Measurements from ENCODE around the gene FAH. TPM values are rescaled to one million over a fixed set of nuclear protein-coding genes. Genes with fewer than 3 reads are reported as not detected.

Gene FAH
- total and polyA plus RNA-seq, 2 donors (not counting 1 experiment from before 2014, with no cell fraction given) = 1.1 to 5.1 TPM

GRCh38 chr15:80180468-80180867 is 27.7 kb downstream of the FAH start:
- Histone ChIP-seq H2AFZ (ENCODE audit: insufficient read depth, low read depth, low read length, poor library complexity, severe bottlenecking) (no peak overlapping the region), H3K4me1 (ENCODE audit: control insufficient read depth in 2 of 2, insufficient read depth in 2 of 2, low read length in 2 of 2) (no peaks in the 10 kb centered on the region), H3K36me3 (replicated peaks in 1 of 2; ENCODE audit: control extremely low read depth in 1 of 2, control insufficient read depth in 1 of 2, extremely low read depth in 1 of 2, insufficient read depth in 2 of 2, low read length in 1 of 2) (no peaks in the 10 kb centered on the region), H3K4me3 (ENCODE audit: control extremely low read depth in 1 of 5, extremely low read depth in 1 of 5, insufficient read depth in 1 of 5, low read depth in 2 of 5, low read length in 4 of 5) (no peak overlapping the region), H3K9ac (ENCODE audit: low read length) (no peak overlapping the region), H3K27ac (ENCODE audit: low read length in 2 of 2) (no peak overlapping the region), H3K9me3 (ENCODE audit: control extremely low read depth in 1 of 3, control insufficient read depth in 2 of 3, insufficient read depth in 1 of 3, low read length in 2 of 3) (no peaks in the 10 kb centered on the region), H4K20me1 (ENCODE audit: control insufficient read depth, insufficient read depth, low read length, poor library complexity, severe bottlenecking) (no peaks in the 10 kb centered on the region), H3K79me2 (ENCODE audit: control insufficient read depth, insufficient read depth, low read length) (no peaks in the 10 kb centered on the region), H3K4me2 (replicated peaks; ENCODE audit: low read depth, low read length, poor library complexity, severe bottlenecking) (no peak overlapping the region), H3K27me3 (replicated peaks in 1 of 4; ENCODE audit: control extremely low read depth in 1 of 4, control insufficient read depth in 3 of 4, insufficient read depth in 4 of 4, low read length in 3 of 4) (no peaks in the 10 kb centered on the region)
- Mint-ChIP-seq H3K4me3 (no peak overlapping the region), H3K27ac (no peak overlapping the region), H3K27me3 (no peaks in the 10 kb centered on the region), H3K9me3 (ENCODE audit: insufficient read depth) (no peaks in the 10 kb centered on the region), H3K4me1 (no peaks in the 10 kb centered on the region)
- CTCF ChIA-PET = interaction anchor here (9.6 kb wide), 1 partner anchor 800 kb away, joined by 183 read pairs; no protein-coding TSS in a partner anchor
- ATAC-seq (ENCODE audit: low read depth) (no peak), DNase-seq (no peak)
- 97% methylated on average over 5 of the region's 7 CpGs for WGBS (ENCODE audit: insufficient coverage)
- POLR2A ChIA-PET = no interaction called here
- intact Hi-C loops (cut with micrococcal nuclease) = no loop called here
- TF ChIP-seq EZH2 (IDR thresholded peaks at IDR 0.05; ENCODE audit: borderline replicate concordance, insufficient read depth, low read depth, low read length, poor library complexity, severe bottlenecking) = no peak
- TF ChIP-seq, protein P1, sequence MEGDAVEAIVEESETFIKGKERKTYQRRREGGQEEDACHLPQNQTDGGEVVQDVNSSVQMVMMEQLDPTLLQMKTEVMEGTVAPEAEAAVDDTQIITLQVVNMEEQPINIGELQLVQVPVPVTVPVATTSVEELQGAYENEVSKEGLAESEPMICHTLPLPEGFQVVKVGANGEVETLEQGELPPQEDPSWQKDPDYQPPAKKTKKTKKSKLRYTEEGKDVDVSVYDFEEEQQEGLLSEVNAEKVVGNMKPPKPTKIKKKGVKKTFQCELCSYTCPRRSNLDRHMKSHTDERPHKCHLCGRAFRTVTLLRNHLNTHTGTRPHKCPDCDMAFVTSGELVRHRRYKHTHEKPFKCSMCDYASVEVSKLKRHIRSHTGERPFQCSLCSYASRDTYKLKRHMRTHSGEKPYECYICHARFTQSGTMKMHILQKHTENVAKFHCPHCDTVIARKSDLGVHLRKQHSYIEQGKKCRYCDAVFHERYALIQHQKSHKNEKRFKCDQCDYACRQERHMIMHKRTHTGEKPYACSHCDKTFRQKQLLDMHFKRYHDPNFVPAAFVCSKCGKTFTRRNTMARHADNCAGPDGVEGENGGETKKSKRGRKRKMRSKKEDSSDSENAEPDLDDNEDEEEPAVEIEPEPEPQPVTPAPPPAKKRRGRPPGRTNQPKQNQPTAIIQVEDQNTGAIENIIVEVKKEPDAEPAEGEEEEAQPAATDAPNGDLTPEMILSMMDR (IDR thresholded peaks at IDR 0.05) = no peak

GRCh38 chr15:80180986-80181385 is 28.2 kb downstream of the FAH start:
- peaks cover 0 to 3% (median 0%) of the 10 kb centered on the region in 3 donors for H3K9me3 ChIP-seq (ENCODE audit: control extremely low read depth in 1 of 3, control insufficient read depth in 2 of 3, insufficient read depth in 1 of 3, low read length in 2 of 3)
- H3K4me2 ChIP-seq (replicated peaks; ENCODE audit: low read depth, low read length, poor library complexity, severe bottlenecking) = no peak overlapping the region
- H3K4me1 ChIP-seq (ENCODE audit: control insufficient read depth in 2 of 2, insufficient read depth in 2 of 2, low read length in 2 of 2) = no peaks in the 10 kb centered on the region
- no peak for TF ChIP-seq EZH2 (IDR thresholded peaks at IDR 0.05; ENCODE audit: borderline replicate concordance, insufficient read depth, low read depth, low read length, poor library complexity, severe bottlenecking)
- TF ChIP-seq, protein P1 (IDR thresholded peaks at IDR 0.05) = no peak
- Mint-ChIP-seq H3K4me1 (no peaks in the 10 kb centered on the region), H3K27me3 (no peaks in the 10 kb centered on the region), H3K9me3 (ENCODE audit: insufficient read depth) (no peaks in the 10 kb centered on the region), H3K27ac (no peak overlapping the region), H3K4me3 (no peak overlapping the region)
- H3K27ac ChIP-seq (ENCODE audit: low read length in 2 of 2) = no peak overlapping the region
- no peaks in the 10 kb centered on the region for H3K27me3 ChIP-seq (replicated peaks in 1 of 4; ENCODE audit: control extremely low read depth in 1 of 4, control insufficient read depth in 3 of 4, insufficient read depth in 4 of 4, low read length in 3 of 4)
- no peak for ATAC-seq (ENCODE audit: low read depth)
- H2AFZ ChIP-seq (ENCODE audit: insufficient read depth, low read depth, low read length, poor library complexity, severe bottlenecking) = no peak overlapping the region
- no peak for DNase-seq
- ChIA-PET POLR2A (no interaction called here), CTCF (interaction anchor here (1.1 kb wide), 1 partner anchor 8 kb away, joined by 4 read pairs; no protein-coding TSS in a partner anchor)
- H3K4me3 ChIP-seq (ENCODE audit: control extremely low read depth in 1 of 5, extremely low read depth in 1 of 5, insufficient read depth in 1 of 5, low read depth in 2 of 5, low read length in 4 of 5) = no peak overlapping the region
- H3K79me2 ChIP-seq (ENCODE audit: control insufficient read depth, insufficient read depth, low read length) = no peaks in the 10 kb centered on the region
- no peaks in the 10 kb centered on the region for H4K20me1 ChIP-seq (ENCODE audit: control insufficient read depth, insufficient read depth, low read length, poor library complexity, severe bottlenecking)
- intact Hi-C loops (cut with micrococcal nuclease) = no loop called here
- 97% methylated on average over 10 of the region's 10 CpGs for WGBS (ENCODE audit: insufficient coverage)
- no peak overlapping the region for H3K9ac ChIP-seq (ENCODE audit: low read length)
- no peaks in the 10 kb centered on the region for H3K36me3 ChIP-seq (replicated peaks in 1 of 2; ENCODE audit: control extremely low read depth in 1 of 2, control insufficient read depth in 1 of 2, extremely low read depth in 1 of 2, insufficient read depth in 2 of 2, low read length in 1 of 2)
